Measurements from ENCODE around the gene PCBP3.
"Not testable (repeated sequence)": the region's sequence is repeated elsewhere in the genome, so short reads cannot be mapped to it uniquely, and the experiment has no call there.

Gene PCBP3

DNA sequence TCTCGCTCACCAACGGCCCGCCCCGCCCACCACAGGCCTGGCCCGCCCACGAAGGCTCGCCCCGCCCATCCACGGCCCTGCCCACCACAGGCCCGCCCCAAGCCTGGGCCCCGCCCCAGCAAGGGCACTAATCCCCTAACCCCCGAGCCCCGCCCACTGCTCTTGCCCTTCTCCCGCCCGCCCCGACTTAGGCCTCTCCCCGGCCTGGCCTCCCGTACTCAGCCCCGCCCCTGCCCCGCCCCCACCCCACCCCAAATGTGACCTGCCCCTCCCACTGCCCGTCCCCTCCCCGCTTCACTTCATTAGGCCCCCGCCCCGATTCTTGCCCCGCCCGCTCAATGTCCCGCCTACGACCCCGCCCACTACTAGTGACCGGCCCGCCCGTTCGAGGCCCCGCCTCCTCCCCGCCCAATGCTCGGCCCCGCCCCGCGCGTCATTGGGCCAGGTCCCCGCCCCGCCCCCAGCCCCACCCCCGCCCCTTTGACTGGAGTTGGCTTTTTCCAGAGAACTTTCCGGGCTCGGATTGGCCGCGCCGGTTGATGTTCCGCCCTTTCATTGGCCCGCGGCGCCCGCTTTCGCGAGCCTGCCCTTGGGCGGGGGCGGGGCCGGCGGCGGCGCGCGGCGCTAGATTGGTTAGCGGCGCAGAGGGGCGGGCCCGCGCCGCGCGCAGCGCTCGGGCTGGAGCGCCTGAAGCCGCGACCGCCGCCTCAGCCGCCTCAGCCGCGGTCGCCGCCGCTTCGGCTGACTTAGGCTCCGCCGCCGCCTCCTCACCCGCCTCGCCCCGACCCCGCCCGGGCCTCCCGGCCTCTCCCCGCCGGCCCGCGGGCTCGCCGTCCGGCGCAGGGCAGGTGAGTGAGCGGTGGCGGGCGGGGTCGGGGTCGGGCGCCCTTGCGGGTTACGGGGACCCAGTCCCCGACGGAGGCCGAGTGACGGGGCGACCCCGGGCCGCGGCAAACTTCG is at the start of gene PCBP3:
TSS of gene PCBP3 (plus strand) at position 705 of the 960 bp plus-strand sequence. CDS start 206,361 bp downstream, outside the sequence.
- DNase-seq = peak; percentile 94

DNA sequence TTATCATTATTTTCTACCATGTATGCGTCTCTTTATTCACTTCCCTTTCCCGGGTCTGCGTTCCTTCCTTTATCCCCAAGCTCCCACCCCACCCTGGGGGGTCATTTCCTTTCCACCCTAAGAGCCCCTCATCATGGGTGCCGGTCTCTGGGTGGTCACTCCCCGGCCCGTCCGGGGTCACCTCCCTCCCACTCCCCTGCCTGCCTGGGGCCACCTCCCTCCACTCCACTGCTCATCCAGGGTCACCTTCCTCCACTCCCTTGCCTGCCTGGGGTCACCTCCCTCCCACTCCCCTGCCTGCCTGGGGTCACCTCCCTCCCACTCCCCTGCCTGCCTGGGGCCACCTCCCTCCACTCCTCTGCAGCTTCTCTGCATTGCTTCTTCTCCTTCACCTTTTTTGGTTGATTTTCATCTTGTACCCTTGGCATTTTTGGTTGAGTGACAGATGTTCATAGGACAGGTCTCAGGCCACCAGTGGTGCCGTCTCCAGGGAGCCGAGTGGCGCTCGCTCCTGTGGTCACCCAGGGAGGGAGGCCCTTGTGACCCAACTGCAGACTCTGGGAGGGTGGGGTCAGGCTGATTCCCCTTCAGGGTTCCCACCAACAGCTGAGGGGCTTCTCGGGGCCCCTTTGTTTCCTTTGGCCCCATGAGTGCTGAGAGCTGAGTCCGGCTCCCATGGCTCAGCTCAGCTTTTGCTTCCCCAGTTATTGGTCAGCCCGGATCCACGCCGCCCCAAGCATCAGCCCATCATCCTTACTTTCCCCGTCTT is 48.6 kb upstream of the PCBP3 start:
- no peak for DNase-seq

DNA sequence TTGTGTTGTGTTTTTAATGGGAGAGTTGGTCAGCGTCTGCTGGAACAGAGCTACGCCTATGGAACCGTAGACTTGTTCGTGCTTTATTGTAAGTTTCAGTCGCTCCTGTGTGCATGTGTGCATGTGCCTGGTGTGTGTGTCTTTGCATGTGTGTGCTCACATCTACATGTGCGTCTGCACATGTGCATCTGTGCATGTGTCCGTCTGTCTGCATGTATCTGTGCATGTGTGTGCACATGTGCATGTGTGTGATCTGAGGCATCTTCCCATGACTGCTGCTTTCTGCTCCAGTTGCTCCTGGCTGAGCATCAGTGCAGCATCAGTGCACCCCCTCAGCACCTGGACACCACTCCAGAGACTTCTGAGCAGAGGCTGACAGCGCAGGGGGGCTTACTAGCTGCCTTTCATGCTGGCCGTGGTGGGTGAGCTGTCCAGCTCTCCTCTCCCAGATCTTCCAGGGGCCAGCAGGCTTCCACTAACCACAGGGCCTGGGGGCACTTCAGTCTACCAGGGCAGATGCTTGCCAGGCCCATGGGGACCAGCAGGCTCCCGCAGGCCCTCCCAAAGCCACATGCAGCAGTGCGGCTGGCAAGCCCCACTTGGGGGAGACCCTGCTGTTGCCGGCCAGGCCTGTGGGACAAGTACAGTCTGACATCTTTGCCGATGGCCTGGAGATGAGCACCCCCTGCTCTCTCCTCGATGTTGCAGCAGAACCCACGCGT is 47.8 kb upstream of the PCBP3 start:
- DNase-seq = no peak

DNA sequence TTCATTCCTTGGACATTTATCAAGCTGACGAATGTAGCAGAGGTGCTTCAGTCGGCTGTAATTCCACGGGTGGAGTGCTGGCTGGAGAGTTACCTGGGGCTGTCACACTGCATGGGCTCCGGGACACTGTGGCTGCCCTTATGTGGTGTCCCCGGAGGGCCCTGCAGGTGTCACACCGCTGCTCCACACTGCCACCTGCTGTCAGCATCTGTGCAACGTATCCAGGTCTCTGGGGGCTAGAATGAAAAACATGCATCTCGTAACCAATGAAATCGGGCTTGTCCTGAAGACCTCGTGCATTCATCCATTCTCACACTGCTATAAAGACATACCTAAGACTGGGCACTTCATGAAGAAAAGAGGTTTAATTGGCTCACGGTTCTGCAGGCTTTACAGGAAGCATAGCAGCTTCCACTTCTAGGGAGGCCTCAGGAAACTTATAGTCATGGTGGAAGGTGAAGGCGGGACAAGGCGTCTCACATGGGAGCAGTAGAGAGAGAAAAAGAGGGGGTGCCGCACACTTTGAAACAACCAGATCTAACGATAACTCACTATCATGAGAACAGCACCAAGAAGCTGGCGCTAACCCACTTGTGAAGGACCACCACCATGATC is 46.7 kb upstream of the PCBP3 start:
- DNase-seq = peak; percentile 78

DNA sequence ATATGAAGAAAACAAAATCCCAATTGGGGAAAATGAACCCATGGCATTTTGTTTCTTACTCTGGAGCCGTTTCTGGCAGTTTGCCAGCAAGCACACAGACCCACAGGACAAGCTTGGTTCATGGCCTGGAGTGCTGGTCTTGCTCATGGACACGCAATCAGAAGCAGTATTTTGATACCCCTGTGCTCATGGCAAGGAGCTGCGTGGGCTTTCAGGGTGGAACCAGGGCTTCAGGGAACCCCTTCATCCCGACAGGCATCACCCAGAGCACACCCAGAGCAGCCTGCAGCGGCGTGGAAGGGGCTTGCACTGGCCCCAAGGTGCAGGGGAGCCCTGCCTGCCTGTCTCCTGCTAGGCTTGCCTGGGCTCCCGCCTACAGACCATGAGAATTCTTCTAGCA is 45.4 kb upstream of the PCBP3 start:
- no peak for DNase-seq

DNA sequence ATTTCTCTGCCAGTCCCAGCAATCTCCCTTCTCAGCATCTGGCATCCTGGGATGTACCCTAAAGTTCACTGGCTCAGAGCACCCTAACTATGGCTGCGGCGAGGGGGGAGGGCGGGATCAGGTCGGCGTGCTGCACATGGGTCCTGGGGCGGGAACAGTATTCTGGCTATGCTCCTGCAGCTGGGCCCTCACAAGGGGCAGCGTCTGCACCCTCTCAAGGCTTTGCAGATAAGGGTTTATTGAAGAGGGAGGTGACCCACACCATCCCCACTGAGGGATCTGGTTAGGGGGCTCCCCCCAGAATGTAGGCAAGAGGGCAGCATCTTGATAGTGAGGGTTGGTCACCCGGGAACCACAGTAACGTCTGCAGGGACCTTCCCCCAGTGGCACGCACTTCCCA is 44.9 kb upstream of the PCBP3 start:
- no peak for DNase-seq

DNA sequence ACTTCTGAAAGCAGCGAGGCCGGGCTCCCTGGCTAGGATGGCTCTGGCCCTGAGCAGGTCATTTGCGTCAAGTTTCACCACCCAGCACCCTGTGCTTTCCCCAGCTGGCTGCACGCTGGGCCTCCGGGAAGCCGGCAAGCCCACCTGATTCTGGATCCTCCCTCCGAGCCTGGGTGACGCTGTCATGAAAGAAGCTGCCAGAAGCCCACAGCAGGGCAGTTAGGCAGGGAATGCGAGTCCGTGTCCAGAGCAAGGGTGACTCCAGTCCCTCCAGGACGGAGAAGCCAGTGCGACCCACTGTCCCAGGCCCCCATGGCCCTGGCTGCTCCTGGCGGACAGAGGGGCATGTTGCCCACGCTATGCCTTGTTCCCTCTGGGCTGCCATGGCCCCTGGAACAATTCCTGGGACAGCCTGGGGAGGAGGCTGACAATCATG is 44.4 kb upstream of the PCBP3 start:
- no peak for DNase-seq

DNA sequence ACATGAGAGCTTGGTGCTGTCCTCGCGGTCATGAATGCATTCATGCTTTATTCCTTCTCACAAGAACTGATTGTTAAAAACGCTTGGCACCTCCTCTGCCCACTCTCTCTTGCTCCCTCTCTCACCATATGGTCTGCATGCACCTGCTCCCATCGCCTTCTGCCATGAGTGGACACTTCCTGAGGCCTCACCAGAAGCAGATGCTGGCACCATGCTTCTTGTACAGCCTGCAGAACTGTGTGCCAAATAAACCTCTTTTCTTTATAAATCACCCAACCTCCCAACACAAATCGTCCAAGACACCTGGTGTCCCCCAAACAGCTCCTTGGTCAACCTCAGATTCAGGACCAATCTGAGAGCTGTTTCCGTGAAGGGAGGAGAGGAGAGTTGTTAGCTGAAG is 43.3 kb upstream of the PCBP3 start:
- no peak for DNase-seq

DNA sequence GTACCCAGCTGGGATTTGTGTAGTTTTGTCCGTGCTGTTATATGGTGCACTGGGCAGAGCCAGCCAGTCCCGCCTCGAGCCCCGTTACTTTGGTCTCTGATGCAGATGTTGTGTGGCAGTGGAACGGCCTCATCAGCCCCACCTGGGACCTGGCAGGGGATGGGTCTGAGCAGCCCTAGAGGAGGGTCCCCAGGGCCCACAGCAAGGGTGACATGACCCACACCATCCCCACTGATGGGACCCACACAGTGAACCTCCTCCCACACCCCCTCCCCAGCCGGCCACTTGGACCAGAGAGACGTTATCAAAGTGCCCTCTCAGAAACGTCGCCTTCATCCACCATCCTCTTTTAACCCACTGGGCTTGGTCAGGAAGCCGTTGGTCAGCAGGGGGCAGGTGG is 42.0 kb upstream of the PCBP3 start:
- DNase-seq = no peak

DNA sequence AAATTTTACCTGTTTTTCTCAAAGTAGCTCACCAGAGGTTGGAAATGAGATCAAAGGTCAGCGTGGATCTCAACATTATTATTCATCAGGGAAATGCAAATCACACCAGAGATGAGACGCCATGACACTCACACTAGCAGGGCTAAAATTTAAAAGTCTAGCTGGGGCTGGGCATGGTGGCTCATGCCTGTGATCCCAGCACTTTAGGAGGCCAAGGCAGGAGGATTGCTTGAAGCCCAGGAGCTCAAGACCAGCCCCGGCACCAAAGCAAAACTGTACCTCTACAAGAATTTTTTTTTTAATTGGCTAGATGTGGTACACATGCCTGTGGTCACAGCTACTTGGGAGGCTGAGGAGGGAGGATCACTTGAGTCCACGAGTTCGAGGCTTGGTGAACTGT is 41.4 kb upstream of the PCBP3 start:
- no peak for DNase-seq

DNA sequence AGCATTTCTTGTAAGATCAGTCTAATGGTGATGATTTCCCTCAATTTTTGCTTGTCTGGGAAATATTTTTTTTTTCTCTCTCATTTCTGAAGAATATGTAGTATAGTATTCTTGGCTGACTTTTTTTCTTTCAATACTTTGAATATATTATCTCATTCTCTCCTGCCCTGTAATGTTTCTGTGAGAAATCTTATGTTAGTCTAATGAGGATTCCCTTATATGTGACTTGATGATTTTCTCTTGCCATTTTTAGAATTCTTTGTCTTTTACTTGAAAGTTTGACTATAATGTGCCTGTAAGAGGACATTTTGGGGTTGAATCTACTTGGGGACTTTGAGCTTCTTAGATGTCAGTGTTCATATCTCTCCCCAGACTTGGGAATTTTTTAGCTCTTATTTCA is 40.0 kb upstream of the PCBP3 start:
- no peak for DNase-seq

DNA sequence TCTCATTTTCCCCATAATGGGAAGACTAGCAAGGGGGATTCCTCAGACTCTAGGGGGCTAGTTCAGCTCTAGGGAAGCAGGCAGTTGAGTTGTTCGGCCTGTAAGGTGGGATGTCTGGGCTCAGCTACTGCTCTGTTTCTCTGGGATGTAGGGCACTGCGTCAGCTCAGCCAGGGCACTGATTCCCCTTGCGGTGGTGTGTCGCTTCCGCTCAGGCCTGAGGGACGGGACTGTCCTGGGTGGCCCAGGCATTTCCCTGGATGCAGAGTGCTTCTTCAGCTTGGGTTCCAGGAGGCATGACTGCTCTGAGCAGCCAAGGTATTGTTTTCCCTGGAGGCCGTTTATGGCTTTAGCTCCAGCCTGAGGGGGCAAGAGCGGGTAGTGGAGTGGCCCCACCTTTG is 38.8 kb upstream of the PCBP3 start:
- DNase-seq = not testable (repeated sequence)

DNA sequence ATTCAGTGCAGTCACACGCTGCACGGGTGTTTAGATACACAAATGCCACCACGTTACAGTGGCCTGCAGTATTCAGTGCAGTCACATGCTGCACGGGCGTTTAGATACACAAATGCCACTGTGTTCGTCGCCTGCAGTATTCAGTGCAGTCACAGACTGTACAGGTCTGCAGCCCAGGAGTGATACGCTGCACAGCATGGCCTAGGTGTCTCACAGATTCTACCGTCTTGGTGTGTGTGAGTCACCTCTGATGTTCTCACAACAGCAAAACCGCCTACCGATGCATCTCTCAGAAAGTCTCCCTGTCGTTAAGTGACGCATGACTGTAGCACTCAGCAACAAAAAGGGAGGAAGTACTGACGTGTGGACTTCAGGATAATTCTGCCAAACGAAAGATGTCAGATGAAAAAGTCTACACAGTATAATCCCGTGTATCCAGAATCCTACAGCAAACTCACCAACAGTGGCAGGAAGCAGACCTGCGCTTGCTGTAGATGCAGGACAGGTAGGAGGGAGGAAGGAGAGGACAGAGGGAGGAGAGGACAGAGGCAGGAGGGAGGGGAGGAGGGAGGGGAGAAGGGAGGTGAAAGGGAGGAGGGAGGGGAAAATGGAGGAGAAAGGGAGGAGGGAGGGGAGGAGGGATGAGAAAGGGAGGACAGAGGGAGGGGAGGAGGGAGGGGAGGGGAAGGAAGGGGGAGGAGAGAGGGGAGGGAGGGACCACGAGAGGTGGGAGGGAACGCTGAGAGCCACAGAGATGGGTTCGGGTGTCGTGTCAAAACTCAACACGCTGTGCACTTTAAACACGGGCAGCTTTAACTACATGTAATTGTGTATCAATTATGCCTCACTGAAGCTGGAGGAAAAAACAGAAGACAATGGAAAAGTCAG is 36.3 kb upstream of the PCBP3 start:
- no peak for DNase-seq

DNA sequence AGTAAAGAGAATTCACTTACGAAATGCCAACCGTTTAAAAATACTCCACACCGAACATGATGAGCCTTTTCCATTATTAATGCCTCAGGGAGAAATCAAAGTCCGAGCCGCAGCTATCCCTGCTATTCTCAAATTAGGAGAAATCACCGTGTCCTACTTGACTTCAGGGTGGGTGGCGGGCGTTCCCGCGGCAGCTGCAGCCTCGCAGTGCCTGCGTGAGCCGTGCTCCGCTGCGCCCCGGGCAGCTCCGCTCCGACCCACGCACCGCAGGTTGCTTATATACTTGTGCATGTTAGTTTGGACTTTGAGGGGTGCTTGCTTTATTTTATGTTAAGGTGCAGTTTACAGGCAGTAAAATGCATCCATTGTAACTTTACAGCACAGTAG is 35.6 kb upstream of the PCBP3 start:
- DNase-seq = no peak

DNA sequence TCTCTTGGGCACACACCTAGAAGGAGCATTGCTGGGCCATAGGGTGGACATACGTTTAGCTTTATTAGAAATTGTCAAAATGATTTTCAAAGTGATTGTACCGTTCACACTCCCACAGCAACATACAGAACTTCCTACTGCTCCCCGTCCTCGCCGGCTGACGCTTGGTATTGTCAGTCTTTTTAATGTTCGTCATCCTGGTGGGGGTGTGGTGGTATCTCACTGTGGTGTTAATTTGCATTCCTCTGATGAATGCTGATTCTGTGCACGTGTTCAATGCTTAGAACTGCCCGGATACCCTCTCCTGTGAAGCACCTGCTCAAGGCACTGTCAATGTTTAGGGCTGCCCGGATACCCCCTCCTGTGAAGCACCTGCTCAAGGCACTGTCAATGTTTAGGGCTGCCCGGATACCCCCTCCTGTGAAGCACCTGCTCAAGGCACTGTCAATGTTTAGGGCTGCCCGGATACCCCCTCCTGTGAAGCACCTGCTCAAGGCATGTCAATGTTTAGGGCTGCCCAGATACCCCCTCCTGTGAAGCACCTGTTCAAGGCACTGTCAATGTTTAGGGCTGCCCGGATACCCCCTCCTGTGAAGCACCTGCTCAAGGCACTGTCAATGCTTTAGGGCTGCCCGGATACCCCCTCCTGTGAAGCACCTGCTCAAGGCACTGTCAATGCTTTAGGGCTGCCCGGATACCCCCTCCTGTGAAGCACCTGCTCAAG is 34.6 kb upstream of the PCBP3 start:
- DNase-seq = not testable (repeated sequence)

DNA sequence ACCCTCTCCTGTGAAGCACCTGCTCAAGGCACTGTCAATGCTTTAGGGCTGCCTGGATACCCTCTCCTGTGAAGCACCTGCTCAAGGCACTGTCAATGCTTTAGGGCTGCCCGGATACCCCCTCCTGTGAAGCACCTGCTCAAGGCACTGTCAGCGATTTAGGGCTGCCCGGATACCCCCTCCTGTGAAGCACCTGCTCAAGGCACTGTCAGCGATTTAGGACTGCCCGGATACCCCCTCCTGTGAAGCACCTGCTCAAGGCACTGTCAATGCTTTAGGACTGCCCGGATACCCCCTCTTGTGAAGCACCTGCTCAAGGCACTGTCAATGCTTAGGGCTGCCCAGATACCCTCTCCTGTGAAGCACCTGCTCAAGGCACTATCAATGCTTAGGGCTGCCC is 33.9 kb upstream of the PCBP3 start:
- DNase-seq = not testable (repeated sequence)

DNA sequence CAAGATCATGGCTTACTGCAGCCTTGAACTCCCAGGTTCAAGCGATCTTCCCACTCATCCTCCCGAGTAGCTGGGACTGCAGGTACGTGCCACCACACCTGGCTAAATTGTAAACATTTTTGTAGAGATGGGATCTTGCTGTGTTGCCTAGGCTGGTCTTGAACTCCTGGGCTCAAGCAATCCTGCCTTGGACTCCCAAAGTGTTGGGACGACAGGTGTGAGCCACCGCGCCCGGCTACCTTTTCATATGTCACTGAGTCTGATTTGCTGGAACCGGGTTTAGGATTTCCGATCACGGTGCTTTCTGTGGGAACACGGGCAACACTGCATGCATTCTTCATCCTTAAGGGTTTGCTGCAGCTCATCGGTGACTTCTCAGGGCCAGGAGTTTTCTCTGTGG is 32.2 kb upstream of the PCBP3 start:
- no peak for DNase-seq

DNA sequence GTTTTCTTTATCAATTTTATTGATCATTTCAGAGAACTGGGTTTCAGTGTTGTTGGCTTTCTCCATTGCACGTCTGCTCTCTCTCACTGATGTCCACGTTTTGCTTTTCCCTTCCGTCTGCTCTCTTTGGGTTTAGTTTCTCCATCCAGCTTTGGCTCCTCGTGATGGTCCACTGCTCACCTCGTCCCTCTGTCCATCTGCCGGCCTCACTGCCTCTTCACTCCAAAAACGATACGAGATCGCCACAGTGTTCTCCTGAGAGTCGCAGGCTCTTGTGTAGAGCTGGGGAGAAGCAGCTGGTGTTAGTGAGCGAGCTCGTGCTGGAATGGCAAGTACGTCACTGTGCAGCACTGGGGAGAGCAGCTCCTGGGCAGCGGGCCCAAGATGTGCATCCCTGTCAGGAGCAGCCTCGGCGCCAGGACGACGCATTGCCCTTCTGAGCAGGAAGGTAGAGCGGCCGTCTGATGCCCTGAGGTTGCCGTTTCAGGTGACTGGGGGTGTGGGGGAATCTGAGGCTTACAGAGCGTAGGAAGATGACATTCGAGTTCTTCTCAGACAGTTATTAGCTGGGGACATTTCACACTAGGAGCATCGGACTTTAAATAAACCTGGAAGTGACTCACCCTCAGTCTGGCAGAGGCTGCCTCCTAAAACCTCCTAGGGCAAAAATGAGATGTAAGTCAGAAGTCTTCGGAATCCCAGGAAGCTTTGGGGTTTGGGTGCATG is 31.4 kb upstream of the PCBP3 start:
- no peak for DNase-seq

DNA sequence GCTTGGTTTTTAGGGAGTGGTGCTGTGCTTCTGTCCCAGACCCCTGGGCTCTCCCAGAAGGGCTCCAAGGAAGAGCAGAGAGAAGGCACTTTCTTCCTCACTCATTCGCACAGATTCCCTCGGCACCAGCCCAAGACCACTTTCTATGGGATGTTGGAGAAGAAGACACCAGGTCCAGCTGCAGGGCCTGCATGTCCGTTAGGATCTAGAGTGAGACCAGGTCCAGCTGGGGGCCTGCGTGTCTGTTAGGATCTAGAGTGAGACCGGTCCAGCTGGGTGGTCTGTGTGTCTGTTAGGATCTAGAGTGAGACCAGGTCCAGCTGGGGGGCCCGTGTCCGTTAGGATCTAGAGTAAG is 30.9 kb upstream of the PCBP3 start:
- not testable (repeated sequence) for DNase-seq

DNA sequence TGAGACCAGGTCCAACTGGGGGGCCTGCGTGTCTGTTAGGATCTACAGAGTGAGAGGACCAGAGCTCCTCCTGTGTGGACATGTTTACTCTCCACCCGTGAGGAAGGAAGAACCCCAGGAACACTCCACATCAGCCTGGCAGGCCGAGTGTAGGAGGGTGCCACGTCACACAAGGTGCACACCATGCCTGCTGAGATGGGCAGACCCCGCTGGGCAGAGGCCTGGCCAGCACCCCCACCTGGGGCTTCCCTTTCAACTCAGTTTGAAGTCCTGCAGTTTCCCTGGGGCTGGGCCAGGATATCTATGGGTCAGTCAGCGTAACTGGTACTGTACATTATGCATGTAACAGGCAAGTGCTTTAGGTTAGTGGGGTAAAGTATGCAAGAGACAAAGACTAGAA is 30.1 kb upstream of the PCBP3 start:
- DNase-seq = no peak

DNA sequence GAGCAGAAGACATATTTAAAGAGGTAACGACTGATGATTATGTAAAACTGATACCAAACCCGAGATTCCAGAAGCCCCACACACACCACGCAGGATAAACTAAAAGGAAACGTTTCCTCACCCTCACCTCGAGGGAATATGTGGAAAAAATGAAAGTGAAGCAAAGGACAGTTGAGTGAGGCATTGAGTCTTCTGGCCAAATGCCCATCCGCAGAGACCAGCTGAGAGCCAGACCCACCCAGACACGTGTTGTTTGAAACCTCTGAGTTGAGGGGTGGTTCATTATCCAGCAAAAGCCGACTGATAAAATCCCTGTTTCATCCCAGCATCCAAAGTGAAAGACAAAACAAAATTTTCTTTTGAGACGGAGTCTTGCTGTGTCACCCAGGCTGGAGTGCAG is 29.6 kb upstream of the PCBP3 start:
- DNase-seq = no peak
